ENCODE measurements around the gene ARNT2. TPM values are rescaled to one million over a fixed set of nuclear protein-coding genes. Genes with fewer than 3 reads are reported as not detected.

The ARNT2 gene
- total RNA-seq, 4 donors from 2014 or later = 1.8 to 5.1 (median 3.6) TPM

GRCh38 chr15:80416702-80417101 is 12.5 kb downstream of the ARNT2 start:
- TF ChIP-seq POLR2AphosphoS5 (IDR thresholded peaks at IDR 0.05) = no peak
- no peak for TF ChIP-seq CTCF (IDR thresholded peaks at IDR 0.05)
- TF ChIP-seq POLR2A (IDR thresholded peaks at IDR 0.05) = no peak
- no peak for TF ChIP-seq EP300 (IDR thresholded peaks at IDR 0.05)
- H3K36me3 ChIP-seq = no peaks in the 10 kb centered on the region
- WGBS = 61% methylated on average over 4 of the region's 4 CpGs
- H3K27me3 ChIP-seq = peaks cover 5% of the 10 kb centered on the region
- no peaks in the 10 kb centered on the region for H3K9me3 ChIP-seq
- no peak overlapping the region for H3K4me3 ChIP-seq
- DNase-seq (ENCODE audit: low spot score in 2 of 2) = no peak
- H3K4me1 ChIP-seq = no peaks in the 10 kb centered on the region
- H3K27ac ChIP-seq = no peak overlapping the region

- no peaks in the 10 kb centered on the region for H3K4me1 ChIP-seq
- no peak for DNase-seq (ENCODE audit: low spot score in 2 of 2)
- H3K27ac ChIP-seq = no peak overlapping the region
- no peaks in the 10 kb centered on the region for H3K9me3 ChIP-seq
- no peaks in the 10 kb centered on the region for H3K36me3 ChIP-seq
- peaks cover 5% of the 10 kb centered on the region for H3K27me3 ChIP-seq
- no peak overlapping the region for H3K4me3 ChIP-seq
- TF ChIP-seq EP300 (IDR thresholded peaks at IDR 0.05) (no peak), POLR2A (IDR thresholded peaks at IDR 0.05) (no peak), CTCF (IDR thresholded peaks at IDR 0.05) (peak in 1 of 2 donors; percentile 54), POLR2AphosphoS5 (IDR thresholded peaks at IDR 0.05) (no peak)
- WGBS = 67% methylated on average over 10 of the region's 10 CpGs
Measured at GRCh38 chr15:80418892-80419537, 14.8 kb downstream of the ARNT2 start.

GRCh38 chr15:80419546-80419945 is 15.4 kb downstream of the ARNT2 start:
- 37% methylated on average over 4 of the region's 5 CpGs for WGBS
- Histone ChIP-seq H3K4me3 (no peak overlapping the region), H3K4me1 (no peaks in the 10 kb centered on the region), H3K27ac (no peak overlapping the region), H3K27me3 (peaks cover 5% of the 10 kb centered on the region), H3K9me3 (no peaks in the 10 kb centered on the region), H3K36me3 (no peaks in the 10 kb centered on the region)
- DNase-seq (ENCODE audit: low spot score in 2 of 2) = no peak
- TF ChIP-seq POLR2AphosphoS5 (IDR thresholded peaks at IDR 0.05) = no peak
- TF ChIP-seq POLR2A (IDR thresholded peaks at IDR 0.05) = no peak
- no peak for TF ChIP-seq EP300 (IDR thresholded peaks at IDR 0.05)
- TF ChIP-seq CTCF (IDR thresholded peaks at IDR 0.05) = no peak

- H3K9me3 ChIP-seq = no peaks in the 10 kb centered on the region
- 31% methylated on average over 2 of the region's 2 CpGs for WGBS
- TF ChIP-seq EP300 (IDR thresholded peaks at IDR 0.05) (no peak), POLR2AphosphoS5 (IDR thresholded peaks at IDR 0.05) (no peak), POLR2A (IDR thresholded peaks at IDR 0.05) (no peak), CTCF (IDR thresholded peaks at IDR 0.05) (no peak)
- no peak for DNase-seq (ENCODE audit: low spot score in 2 of 2)
- H3K4me1 ChIP-seq = no peaks in the 10 kb centered on the region
- peaks cover 5% of the 10 kb centered on the region for H3K27me3 ChIP-seq
- H3K4me3 ChIP-seq = no peak overlapping the region
- no peaks in the 10 kb centered on the region for H3K36me3 ChIP-seq
- no peak overlapping the region for H3K27ac ChIP-seq
Measured at GRCh38 chr15:80420658-80421057, 16.5 kb downstream of the ARNT2 start.

GRCh38 chr15:80423215-80423614 is 19.0 kb downstream of the ARNT2 start:
- no peaks in the 10 kb centered on the region for H3K9me3 ChIP-seq
- H3K27ac ChIP-seq = no peak overlapping the region
- TF ChIP-seq CTCF (IDR thresholded peaks at IDR 0.05) = no peak
- TF ChIP-seq POLR2A (IDR thresholded peaks at IDR 0.05) = no peak
- TF ChIP-seq POLR2AphosphoS5 (IDR thresholded peaks at IDR 0.05) = no peak
- no peak for TF ChIP-seq EP300 (IDR thresholded peaks at IDR 0.05)
- DNase-seq (ENCODE audit: low spot score in 2 of 2) = no peak
- H3K4me3 ChIP-seq = no peak overlapping the region
- H3K27me3 ChIP-seq = peaks cover 1% of the 10 kb centered on the region
- WGBS = 85% methylated on average over 4 of the region's 4 CpGs
- no peaks in the 10 kb centered on the region for H3K4me1 ChIP-seq
- H3K36me3 ChIP-seq = no peaks in the 10 kb centered on the region
